Measurements from ENCODE around the gene ACTN2. TPM values are rescaled to one million over a fixed set of nuclear protein-coding genes. Genes with fewer than 3 reads are reported as not detected.

Gene ACTN2
- total and polyA plus RNA-seq, 2 donors (not counting 3 experiments of a cell fraction or from before 2014, with no cell fraction given) = 0.22 to 0.55 TPM

GRCh38 chr1:236746785-236747184 is 60.5 kb downstream of the ACTN2 start:
- Histone ChIP-seq H3K79me2 (ENCODE audit: control insufficient read depth, insufficient read depth, low read length) (no peaks in the 10 kb centered on the region), H4K20me1 (replicated peaks; ENCODE audit: control insufficient read depth, extremely low read depth, insufficient read depth, low read length) (no peaks in the 10 kb centered on the region), H3K9me1 (replicated peaks; ENCODE audit: control insufficient read depth, extremely low read depth, insufficient read depth, low read length) (no peaks in the 10 kb centered on the region), H3K4me2 (ENCODE audit: insufficient read depth, low read length) (no peak overlapping the region), H3K27ac (ENCODE audit: insufficient read depth, low read depth, low read length) (no peak overlapping the region), H2AFZ (ENCODE audit: low read depth, low read length) (no peak overlapping the region), H3K9ac (replicated peaks; ENCODE audit: extremely low read depth, insufficient read depth, low read length) (no peak overlapping the region), H3K27me3 (ENCODE audit: control insufficient read depth in 2 of 2, insufficient read depth in 2 of 2, low read length in 2 of 2) (no peaks in the 10 kb centered on the region), H3K4me1 (ENCODE audit: control insufficient read depth, extremely low read depth, insufficient read depth, low read length) (no peaks in the 10 kb centered on the region), H3K4me3 (replicated peaks in 1 of 3; ENCODE audit: insufficient read depth in 1 of 3, low read depth in 1 of 3, low read length in 3 of 3) (no peak overlapping the region), H3K36me3 (ENCODE audit: control insufficient read depth in 2 of 2, extremely low read depth in 1 of 2, insufficient read depth in 2 of 2, low read length in 2 of 2) (no peaks in the 10 kb centered on the region), H3K9me3 (replicated peaks; ENCODE audit: control insufficient read depth, insufficient read depth, low read length) (no peaks in the 10 kb centered on the region)
- intact Hi-C loops (cut with micrococcal nuclease) = no loop called here
- ChIA-PET POLR2A (no interaction called here), CTCF (no interaction called here)
- TF ChIP-seq POLR2A (IDR thresholded peaks at IDR 0.05; ENCODE audit: low read depth, low read length) (no peak), EZH2 (IDR thresholded peaks at IDR 0.05; ENCODE audit: borderline replicate concordance, low read depth, low read length, severe bottlenecking) (no peak)
- DNase-seq (ENCODE audit: low read depth, low spot score) (no peak), FAIRE-seq (no peak)
- dilution Hi-C loops (cut with MboI; ENCODE audit: extremely low pct_ligation_motif_present, low sequenced_read_pairs) = no loop called here
- no TSS peak for BruUV-seq (replicated peaks)

- POLR2A ChIA-PET = no interaction called here
- CTCF ChIA-PET = interaction anchor here (4.4 kb wide), 1 partner anchor 12 kb away, joined by 28 read pairs; no protein-coding TSS in a partner anchor
- DNase-seq (ENCODE audit: low read depth, low spot score) = no peak
- Histone ChIP-seq H2AFZ (ENCODE audit: low read depth, low read length) (no peak overlapping the region), H3K9me1 (replicated peaks; ENCODE audit: control insufficient read depth, extremely low read depth, insufficient read depth, low read length) (no peaks in the 10 kb centered on the region), H3K4me2 (ENCODE audit: insufficient read depth, low read length) (no peak overlapping the region), H3K9ac (replicated peaks; ENCODE audit: extremely low read depth, insufficient read depth, low read length) (no peak overlapping the region), H3K4me1 (ENCODE audit: control insufficient read depth, extremely low read depth, insufficient read depth, low read length) (no peaks in the 10 kb centered on the region), H3K79me2 (ENCODE audit: control insufficient read depth, insufficient read depth, low read length) (no peaks in the 10 kb centered on the region), H3K27me3 (ENCODE audit: control insufficient read depth in 2 of 2, insufficient read depth in 2 of 2, low read length in 2 of 2) (no peaks in the 10 kb centered on the region), H3K27ac (ENCODE audit: insufficient read depth, low read depth, low read length) (no peak overlapping the region), H3K36me3 (ENCODE audit: control insufficient read depth in 2 of 2, extremely low read depth in 1 of 2, insufficient read depth in 2 of 2, low read length in 2 of 2) (no peaks in the 10 kb centered on the region), H3K9me3 (replicated peaks; ENCODE audit: control insufficient read depth, insufficient read depth, low read length) (no peaks in the 10 kb centered on the region), H3K4me3 (replicated peaks in 1 of 3; ENCODE audit: insufficient read depth in 1 of 3, low read depth in 1 of 3, low read length in 3 of 3) (no peak overlapping the region), H4K20me1 (replicated peaks; ENCODE audit: control insufficient read depth, extremely low read depth, insufficient read depth, low read length) (no peaks in the 10 kb centered on the region)
- TF ChIP-seq CTCF (IDR thresholded peaks at IDR 0.05; ENCODE audit: extremely low read depth in 1 of 2, insufficient read depth in 1 of 2, low read depth in 1 of 2, low read length in 2 of 2) (no peak), GATA2 (IDR thresholded peaks at IDR 0.05; ENCODE audit: insufficient read depth, insufficient read length, low read depth, low read length) (no peak), POLR2A (IDR thresholded peaks at IDR 0.05; ENCODE audit: low read depth, low read length) (no peak), EZH2 (IDR thresholded peaks at IDR 0.05; ENCODE audit: borderline replicate concordance, low read depth, low read length, severe bottlenecking) (no peak), POLR2AphosphoS5 (IDR thresholded peaks at IDR 0.05; ENCODE audit: insufficient read depth, low read depth, low read length) (no peak), MYC (IDR thresholded peaks at IDR 0.05; ENCODE audit: low read depth, low read length) (no peak)
- dilution Hi-C loops (cut with MboI; ENCODE audit: extremely low pct_ligation_motif_present, low sequenced_read_pairs) (no loop called here), intact Hi-C loops (cut with micrococcal nuclease) (no loop called here)
- FAIRE-seq = no peak
- no TSS peak for BruUV-seq (replicated peaks)
Measured at GRCh38 chr1:236747311-236747985, 61.1 kb downstream of the ACTN2 start.

Data from endothelial cell of umbilical vein (primary cell).